Epithelial cell of esophagus (primary cell): ENCODE measurements around the gene MR1.

ENCODE experiments used
- DNase-seq: peaks from one replicate; pipeline ENCODE4 v3.0.0; 2010; ENCODE audit warnings: low read depth
- H3K4me3 ChIP-seq: 2 replicates; pipeline ENCODE4 v1.5.1; 2011; ENCODE audit warnings: mild to moderate bottlenecking, low read length, control low read depth
- TF ChIP-seq, protein P1 (sequence below): IDR thresholded peaks from 2 replicates; pipeline ENCODE4 v1.5.1; 2011; ENCODE audit warnings: low read depth, mild to moderate bottlenecking, low read length, control low read depth, inconsistent platforms; ENCODE audit not compliant: insufficient read depth; ENCODE audit errors: missing control alignments

MR1 gene

DNA sequence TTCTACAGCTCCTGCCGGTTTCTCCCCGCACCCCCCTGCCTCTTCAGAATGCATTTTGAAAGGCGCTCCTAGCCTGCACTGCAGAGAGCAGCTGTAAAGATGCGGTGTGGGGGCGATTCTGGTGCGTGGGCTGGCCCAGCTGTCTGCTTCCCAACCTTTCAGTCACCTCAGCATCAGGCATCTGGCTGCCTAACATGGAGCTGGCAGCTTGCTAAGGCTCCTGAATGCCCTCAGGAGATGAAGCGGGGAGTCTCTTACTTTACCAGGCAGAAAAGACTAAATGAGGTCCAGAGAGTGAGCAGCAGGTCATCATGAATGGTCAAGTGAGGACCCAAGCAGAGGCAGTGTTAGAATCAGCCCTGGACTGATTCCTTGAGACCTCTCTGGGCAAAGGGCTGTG lies 63.5 kb downstream of the MR1 start:
- TF ChIP-seq, protein P1, sequence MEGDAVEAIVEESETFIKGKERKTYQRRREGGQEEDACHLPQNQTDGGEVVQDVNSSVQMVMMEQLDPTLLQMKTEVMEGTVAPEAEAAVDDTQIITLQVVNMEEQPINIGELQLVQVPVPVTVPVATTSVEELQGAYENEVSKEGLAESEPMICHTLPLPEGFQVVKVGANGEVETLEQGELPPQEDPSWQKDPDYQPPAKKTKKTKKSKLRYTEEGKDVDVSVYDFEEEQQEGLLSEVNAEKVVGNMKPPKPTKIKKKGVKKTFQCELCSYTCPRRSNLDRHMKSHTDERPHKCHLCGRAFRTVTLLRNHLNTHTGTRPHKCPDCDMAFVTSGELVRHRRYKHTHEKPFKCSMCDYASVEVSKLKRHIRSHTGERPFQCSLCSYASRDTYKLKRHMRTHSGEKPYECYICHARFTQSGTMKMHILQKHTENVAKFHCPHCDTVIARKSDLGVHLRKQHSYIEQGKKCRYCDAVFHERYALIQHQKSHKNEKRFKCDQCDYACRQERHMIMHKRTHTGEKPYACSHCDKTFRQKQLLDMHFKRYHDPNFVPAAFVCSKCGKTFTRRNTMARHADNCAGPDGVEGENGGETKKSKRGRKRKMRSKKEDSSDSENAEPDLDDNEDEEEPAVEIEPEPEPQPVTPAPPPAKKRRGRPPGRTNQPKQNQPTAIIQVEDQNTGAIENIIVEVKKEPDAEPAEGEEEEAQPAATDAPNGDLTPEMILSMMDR: no peak
- DNase-seq: no peak
- H3K4me3 ChIP-seq: no peak overlapping the region

DNA sequence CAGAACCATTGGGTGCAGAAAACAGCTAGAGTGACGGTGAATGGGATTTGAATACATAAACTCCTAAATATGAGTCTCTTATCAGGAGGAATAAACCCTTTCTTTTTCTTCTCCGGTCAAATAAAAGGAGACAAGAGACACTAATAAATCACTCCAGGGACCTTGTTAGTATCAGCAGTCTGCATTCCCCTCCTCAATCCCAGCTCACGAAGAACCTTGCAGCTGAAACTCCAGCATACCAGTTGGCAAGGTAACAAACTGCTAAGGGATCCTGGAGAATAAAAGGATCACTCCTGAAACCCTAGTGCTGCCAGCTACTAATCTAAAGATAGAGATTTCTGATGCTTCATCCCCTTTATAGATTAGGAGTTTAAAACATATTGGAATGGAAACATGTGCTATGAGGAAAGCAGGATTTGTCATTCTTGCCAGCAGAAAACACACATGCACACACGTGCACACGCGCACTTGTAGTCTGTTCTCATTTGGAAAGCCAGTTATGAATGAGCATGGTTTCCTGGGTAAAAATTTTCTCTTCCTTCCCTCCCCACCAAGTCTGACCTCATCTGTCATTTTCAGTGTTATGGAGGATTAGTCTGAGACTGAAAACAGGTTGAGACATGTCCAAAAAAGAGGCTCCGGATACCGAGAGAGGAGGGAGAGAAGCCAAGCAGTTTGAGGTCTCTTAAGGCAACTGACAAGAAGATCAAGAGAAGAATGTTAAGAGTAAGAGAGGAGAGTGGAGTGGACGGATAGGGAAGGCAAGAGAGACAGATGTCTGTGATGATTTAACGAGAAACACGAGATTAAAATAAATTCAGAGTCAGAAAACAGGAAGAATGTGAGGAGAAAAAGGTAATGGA lies 65.6 kb downstream of the MR1 start:
- H3K4me3 ChIP-seq: no peak overlapping the region
- TF ChIP-seq, protein P1: no peak
- DNase-seq: peak; percentile 95

DNA sequence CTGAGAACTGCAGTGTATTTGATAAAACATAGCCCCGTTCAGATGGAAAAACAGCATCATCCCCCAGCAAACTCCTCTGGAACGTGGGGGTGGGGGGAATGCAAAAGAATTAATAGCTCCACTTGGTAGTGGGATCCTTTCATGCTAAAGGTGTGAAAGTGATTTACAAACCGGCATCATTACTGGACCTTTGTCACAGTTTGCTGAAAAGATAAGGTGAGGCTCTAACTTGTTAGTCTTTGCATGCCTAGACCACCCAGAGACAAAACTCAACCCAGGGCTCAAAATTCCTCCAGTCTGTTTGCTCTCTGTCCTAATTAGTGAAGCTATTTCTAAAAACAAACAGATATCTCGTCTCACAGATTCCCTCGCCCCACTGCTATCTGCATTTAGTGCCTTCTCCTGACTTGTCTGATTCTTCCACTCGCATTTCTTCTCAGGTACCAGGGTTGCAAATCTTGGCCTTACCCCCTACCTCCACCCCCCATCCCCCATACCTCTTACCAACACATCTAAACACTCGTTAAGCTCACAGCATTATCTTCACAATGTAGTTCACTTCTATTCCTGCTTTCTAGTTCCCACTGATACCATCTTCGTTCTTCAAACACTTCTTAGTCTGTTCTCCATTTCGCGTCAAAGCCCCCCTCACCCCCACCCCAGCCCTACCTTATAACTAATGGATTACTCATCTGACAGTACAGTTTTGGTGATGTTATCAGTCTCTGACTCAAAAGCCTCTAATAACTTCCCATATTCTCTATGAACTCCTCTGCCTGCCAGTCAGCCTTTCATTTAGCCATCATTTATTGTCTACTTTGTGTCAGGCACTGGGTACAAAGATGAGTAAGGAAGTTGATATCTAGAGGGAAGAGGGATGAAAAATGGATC lies 66.5 kb downstream of the MR1 start:
- TF ChIP-seq, protein P1: no peak
- DNase-seq: peak; percentile 65
- no peak overlapping the region for H3K4me3 ChIP-seq

DNA sequence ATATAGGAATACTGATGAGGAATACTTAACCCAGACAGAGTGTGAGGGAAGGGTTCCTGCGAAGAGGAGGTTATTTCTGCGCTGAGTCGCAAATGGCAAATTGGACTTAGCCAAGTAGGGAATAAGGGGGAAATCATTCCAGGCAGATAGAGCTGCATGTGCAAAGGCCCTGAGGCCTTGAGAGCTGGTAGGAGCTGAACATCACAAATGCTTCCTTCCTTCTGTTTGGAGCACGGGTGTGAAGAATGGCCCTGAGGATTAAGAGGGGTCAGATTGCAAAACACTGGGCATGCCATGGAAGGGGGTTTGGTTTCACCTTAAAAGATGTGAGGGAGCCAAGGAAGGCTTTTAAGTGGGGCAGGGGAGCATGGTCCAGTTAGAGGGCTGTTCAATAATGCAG lies 67.2 kb downstream of the MR1 start:
- TF ChIP-seq, protein P1: no peak
- no peak overlapping the region for H3K4me3 ChIP-seq
- no peak for DNase-seq

DNA sequence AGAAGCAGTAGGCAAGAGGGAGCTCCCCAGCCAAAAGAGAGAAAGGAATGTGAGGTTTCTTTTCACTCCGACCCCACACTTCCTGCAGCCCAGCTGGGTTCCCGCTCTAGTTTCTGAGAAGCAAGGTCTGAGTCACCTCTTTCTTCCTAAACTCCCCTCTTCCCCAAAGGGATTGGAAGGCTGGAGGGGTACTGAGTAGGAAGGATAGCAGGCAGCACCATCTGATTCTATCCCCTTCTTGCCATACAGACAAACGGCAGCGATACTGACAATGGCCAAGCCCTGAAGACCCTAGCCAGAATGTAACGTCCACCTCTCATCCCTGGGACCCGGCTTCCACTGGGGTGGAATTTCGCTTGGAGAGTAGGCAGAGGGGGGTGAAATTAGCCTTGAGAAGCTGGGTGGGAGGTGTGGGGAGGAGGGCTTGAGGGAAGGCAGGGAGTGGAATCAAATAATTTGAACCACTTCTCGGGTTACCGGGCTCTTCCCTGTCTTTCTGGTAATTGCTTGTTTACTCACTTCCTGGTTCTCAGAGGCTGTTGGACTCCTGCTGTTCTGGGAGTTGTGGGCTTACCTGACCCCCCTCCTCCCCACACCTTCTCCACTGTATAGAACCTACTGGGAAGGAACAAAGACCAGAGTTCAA lies 67.9 kb downstream of the MR1 start:
- TF ChIP-seq, protein P1: no peak
- no peak for DNase-seq
- no peak overlapping the region for H3K4me3 ChIP-seq

DNA sequence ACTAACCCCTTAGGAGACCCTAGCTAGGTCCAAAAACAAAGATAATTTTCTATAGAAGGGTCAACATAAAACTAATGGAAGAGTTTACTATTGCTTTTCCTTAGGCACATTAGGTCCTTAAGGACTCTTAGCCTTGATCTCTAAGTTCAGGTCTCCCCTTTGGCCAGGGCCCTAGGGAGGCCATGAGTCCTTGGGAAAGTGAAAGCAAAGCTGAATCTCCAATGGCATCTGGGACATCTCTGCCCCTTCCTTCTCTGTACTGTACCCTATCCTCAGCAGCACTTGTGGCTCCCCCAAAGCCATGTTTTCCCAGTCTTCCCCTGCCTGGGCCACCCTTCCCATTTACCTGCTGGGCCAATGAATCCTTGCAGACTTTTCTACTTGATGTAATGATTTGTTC lies 69.1 kb downstream of the MR1 start:
- DNase-seq: no peak
- TF ChIP-seq, protein P1: no peak
- no peak overlapping the region for H3K4me3 ChIP-seq
